ENCODE results near the gene LRP8.

GRCh38 chr1:53196017-53196484, 131.8 kb downstream of the LRP8 start:
- TF ChIP-seq GATA1 (IDR thresholded peaks at IDR 0.05; ENCODE audit: low read depth, low read length) (no peak), POLR2A (IDR thresholded peaks at IDR 0.05; ENCODE audit: low read length) (no peak)
